ENCODE measurements around the gene GOSR1.
"Not testable (repeated sequence)": the region's sequence is repeated elsewhere in the genome, so short reads cannot be mapped to it uniquely, and the experiment has no call there.

- not testable (repeated sequence) for TF ChIP-seq CTCF (conservative IDR thresholded peaks at IDR 0.05 in 1 of 2, IDR thresholded peaks at IDR 0.05 in 1 of 2; ENCODE audit: low read depth in 1 of 2, low read length in 2 of 2); EZH2 (IDR thresholded peaks at IDR 0.05; ENCODE audit: low read length, missing control alignments)
These were observed 76.7 kb downstream of the GOSR1 start for GRCh38 chr17:30553823-30554440.

Data from fibroblast of lung (primary cell).